Right renal cortex interstitium (tissue), 3 donors: ENCODE data around the gene RNASE8. TPM values are rescaled to one million over a fixed set of nuclear protein-coding genes. Genes with fewer than 3 reads are reported as not detected.

Experiments
- DNase-seq, 3 donors: peaks; one replicate each; pipeline ENCODE4 v3.0.0-alpha.2; 2013; ENCODE audit warnings: low read depth in 3 of 3, low spot score in 2 of 3
- polyA plus RNA-seq, 3 donors: library from polyadenylated mRNA; unstranded; fragments of 120-200 nt; gene quantifications; one replicate each; pipeline ENCODE4 v1.2.1, GENCODE V29; 2013; ENCODE audit not compliant: insufficient read length in 3 of 3

Gene RNASE8
- polyA plus RNA-seq, 3 donors: not detected

DNA sequence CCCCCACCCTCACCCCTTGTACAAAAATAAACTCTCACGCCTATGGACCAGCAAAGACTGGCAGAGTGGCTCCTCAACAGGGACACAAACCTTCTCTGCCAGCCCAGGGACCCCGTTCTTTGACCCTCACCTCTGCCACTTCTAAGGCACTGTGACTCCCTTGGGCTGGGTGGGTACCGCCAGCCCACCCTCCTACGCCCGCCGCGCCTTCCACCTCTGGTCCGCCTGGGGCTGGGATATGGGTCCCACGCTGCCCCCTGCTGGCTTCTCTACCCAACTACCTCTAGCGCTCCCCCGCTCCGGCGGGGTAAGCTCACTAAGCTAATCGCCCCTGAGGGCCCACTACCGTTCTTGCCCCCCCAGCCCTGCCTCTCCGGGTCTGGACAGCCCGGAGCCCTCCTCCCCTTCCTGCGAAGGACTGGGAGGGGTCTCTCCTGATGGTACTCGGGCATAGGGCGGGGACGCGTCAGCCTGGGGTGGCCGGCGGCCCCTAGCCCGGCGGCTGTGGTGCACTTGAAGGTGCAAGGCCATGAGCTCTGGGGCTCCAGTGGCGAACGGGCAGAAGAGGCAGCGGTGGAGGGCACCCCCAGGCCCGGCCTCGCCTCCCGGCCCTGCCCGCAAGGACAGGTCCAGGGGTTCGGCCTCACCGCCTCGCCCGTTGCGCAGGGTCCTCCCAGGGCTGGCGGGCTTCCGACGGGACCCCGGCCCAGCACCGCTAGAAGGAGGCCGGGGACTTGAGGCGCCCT, 32.7 kb downstream of the RNASE8 start:
- DNase-seq: no peak

DNA sequence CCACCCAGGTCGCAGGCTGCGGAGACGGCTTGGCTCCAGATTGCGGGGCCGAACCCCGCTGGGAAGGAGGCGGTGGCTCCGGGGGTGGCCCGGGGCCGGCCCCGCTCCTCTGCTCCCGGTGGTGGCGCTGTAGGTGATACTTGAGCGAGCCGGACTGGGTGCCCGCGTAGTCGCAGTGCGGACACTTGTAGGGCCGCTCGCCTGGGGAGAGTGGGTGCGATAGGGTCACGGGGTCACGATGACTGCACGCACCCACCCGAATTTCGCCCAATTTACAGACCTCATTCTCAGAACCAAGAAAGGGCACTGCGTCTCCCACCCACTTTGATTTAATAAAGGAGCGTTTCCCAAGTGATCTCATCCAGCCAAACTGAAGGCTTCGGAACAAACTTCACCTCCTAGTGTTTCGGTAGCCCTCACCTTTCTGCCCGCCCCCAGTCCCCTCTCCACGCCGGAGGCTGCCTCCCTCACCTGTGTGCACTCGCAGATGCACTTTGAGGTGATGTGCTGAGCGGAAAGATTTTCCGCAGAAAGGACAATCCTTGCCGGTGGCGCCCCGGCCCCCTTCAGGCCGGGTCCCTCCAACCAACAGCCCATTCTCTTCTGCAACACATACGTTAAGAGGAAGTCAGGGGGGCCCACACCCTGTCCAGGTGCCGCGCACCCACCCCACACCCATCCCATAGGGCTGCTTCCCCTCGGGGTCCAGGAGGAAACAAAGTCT, 33.5 kb downstream of the RNASE8 start:
- no peak for DNase-seq

DNA sequence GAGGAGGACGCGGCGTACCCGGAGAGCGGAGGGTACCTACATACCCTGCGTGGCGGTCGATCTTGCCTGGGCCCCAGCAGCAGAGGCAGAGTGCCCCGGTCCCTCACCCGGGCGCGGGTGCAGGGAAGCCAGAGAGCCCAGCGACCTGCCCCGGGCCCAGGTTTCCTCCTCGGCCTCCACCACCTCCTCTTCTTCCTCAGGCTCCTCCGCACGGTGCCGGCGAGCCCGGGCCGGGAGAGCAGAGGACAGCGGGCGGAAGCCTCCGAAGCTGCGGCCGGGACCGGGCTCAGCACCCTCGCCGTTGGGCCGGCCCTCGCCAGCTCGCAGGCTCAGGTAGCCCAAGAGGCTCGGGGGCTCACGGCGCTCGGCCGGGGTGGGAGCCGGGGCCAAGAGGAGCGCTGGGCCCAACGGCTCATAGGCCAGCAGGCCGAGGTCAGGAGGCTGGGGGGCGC, 34.2 kb downstream of the RNASE8 start:
- DNase-seq: no peak

DNA sequence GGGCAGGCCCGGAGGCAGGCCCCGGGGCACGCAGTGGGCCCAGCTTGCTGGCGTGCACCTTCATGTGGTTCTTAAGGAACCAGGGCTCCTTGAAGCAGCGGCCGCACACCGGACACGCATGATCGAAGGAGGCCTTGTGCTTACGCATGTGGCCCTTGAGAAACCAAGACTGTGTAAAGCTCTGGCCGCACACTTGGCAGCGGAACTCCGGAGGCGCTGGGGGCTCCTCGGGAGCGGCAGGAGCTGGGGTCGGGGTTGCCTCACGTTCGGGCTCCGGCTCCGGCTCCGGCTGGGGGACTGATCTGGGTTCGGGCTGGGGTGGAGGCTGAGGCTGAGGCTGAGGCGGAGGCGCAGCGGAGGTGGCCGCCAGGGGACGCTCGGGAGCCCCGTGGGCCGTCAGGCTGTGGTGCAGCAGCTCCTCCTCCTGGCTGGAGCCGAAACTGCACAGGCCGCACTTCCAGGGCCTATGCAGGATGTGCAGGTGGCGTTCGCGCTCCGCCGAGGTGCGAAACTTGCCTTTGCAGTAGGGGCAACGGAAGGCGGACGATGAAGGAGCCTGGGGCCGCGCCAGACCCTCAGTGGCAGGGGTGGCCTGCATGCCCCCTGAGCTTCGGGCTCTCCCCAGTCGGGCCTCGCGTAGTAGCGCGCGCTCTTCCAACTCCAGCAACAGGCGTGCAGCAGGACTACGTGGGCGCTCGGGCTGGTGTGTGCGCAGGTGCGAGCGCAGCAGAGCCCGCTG, 34.8 kb downstream of the RNASE8 start:
- no peak for DNase-seq

DNA sequence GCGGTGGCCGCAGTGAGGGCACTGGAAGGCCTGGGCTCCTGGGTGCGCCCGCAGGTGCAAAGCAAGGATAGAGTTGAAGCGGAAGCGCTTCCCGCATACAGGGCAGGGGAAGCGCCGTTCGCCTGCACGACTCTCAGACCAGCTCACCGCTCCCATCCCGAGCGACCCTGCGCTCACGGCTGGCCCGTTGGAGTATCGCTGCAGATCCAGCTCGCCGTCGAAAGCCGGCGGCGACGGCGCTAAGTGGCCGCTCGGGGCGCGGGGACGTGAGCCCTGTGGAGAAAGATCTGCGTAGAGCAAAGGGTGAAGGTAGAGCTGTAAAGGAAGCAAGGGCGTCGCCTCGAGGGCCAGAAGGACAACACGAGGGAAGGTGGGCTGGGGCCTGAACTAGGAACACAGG, 35.4 kb downstream of the RNASE8 start:
- no peak for DNase-seq

DNA sequence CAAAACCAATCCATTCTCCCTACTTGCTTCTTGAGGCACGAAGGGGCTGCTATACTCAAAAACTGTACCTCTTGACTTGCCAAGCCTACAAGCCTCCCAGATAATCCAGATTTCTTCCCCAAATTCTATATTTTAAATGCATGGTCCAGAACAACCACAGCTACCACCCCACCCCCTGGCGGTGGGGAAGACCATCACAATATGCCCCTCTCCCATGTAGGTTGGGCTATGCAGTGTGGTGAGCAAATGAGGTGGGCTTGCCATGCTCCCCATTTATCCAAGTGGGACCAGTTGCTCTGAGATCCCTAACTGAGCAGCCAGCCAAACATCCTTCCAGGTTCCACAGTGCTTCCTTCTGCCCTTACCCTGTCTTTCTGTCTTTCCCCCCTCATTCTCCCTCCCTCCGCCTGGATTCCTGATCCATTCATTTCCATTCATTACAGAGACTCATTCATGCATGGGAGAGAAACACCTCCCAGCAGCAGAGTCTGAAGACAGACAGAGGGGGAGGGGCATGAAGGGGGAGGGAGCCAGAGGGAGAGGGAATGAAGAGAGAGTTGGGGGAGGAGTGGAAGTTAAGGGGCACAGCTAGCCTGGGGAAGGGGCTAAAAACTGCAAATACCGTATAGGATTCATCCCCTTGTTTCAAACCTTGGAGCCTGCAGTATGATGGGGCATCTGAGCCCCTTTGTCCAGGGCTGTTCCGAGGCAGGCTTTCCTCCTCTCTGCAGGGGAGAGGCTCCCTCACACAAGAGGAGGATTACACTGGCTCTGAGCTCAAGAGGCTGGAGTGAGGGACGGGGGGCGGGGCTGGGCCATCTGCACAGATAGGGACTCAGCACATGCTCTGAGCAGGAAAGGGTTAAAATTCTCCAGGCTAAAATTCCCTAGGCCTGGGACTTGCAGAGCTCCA, 36.4 kb downstream of the RNASE8 start:
- peak in 1 of 3 donors; percentile 72 for DNase-seq

DNA sequence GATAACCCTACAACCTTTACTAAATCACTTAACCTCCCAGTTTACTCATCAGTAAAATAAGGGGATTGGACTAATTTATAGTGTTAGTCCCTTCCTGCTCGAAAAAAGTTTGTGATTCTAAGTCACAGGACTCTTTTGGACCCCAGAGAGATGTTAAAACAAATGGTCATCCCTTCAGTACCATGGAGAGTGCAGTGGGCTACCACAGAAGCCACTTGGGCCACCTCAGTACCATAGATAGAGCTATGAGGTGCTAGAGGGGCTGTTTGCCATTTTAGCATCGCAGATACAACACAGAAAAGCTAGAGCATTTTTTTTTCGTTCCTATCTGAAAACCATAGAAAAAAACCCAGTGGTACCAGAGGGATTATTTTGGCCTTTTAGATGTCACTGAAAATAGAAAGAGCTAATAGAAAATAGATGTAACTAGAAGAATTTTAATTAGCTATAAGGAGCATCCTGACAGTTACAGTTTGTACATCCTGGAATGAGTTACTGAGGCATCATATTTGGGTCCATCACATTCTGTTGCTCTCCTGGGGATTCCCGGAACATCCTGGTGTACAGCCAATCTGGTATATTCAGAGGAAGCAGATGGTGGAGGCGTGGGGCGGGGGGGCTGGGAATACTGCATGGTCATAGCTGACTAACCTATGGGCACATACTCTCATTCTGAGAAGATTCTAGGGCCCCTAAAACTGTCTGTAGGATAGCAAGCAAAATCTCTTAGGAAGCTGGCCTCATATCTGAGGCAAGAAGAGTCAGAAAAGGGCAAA, 38.0 kb downstream of the RNASE8 start:
- no peak for DNase-seq

DNA sequence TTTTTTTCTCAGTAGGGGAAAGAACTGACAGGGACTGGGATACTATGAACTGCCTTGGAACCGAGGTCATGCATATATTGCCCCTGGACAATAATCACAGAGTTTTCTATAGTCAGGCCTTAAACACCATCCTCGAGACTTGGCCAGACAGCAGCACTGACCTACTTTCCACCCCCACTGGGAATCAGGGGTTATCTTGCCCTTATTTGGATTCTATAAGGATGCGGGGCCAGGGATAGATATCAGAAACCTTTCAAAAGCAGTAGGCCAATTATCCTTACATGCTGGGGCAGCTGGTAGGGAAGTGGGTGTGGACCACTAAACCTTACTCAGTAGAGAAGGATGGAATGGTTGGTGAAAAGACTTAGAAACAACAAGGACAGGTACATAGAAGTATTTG, 38.8 kb downstream of the RNASE8 start:
- no peak for DNase-seq

DNA sequence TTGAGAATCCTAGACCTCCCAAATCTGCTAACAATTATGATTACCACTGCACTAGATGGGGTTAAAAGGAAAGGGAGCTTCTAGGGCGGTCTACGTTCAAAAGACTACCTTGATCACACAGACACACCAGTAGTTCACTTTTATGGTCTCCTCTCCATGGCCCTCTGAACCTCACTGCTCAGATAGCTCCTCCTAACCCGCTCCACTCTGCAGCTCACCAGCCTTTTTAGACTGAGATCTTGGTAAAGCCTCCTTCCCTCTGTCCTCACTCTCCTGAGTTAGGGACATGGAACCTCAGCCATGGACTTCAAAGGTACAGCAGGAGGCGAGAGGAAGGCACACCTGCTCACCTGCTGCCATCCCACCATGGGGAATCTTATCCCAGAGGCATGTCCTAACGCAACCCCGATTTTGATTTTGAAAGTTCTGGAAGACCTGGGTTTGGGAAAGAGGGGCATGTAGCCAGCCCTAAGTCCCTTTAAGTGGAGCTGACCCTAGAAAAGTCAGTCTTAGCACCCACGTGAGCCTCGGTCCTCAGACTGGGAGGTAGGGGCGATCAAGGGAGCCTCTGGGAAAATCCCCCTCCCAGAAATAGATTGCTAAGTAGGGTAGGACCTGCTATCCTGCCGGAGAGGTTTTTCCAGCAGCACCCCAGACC, 39.5 kb downstream of the RNASE8 start:
- no peak for DNase-seq

DNA sequence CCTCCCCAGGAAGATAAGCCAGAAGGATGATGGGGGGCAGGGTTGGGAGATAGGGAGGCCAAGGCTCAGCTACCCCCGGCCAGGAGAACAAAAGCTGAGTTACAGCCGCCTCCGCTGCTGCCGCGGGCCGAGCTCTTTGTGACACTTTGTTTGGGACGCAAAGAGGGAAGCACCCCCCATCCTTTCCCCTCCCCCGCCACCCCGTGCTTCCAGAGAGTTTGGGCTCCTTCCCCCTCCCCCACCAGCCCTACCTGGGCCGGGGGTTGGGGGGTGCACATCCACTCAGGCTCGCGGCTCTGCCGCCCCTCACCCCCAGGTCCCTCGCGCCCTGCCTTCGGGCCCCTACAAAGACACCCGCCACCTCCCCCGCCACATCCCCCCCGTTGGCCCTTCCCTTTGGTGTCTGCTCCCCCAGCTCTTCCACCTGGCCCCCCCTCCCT, 40.0 kb downstream of the RNASE8 start:
- no peak for DNase-seq

DNA sequence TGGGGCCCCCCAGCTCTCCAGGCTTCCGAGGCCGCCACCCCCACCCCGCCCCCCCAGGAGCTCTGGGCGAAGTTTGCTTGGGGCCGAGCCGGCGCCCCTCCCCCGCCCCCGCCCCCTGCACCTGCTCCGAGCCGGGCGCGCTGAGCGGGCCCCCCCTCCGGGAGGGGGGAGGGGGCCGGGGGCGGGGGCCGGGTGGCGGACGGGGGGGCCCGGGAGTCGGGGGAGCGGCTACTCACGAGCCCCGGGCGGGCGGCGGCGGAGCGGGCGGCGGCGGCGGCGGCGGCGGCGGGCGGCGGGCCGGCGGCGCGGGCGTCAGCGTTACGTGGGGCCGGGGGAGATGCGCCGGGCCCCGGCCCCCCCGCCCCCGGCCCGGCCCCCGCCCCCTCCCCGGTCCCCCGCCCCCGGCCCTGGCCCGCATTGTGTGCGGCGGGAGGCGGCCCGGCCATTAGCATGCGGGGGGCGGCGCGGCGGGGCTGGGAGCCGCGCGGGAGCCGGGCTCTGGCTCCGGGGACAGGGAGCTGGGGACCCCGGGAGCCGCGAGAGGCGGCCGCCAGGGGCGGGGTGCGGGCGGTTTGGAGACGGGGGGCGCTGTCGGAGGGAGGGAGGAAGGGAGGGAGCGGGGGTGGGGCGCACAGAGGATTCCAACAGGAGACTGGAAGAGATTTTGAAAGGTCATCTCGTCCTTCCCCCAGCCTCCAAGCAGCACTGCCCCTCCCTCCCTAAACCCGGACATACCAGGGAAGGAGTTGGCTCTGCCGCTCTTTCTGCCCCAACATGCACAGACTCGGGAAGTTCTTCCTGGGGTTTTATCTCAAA, 40.7 kb downstream of the RNASE8 start, which contains the start of gene ZNF219:
Gene ZNF219 (minus strand): TSS at position 580 of the 816 bp plus-strand sequence. CDS start 5,064 bp downstream, outside the sequence.
- no peak for DNase-seq

DNA sequence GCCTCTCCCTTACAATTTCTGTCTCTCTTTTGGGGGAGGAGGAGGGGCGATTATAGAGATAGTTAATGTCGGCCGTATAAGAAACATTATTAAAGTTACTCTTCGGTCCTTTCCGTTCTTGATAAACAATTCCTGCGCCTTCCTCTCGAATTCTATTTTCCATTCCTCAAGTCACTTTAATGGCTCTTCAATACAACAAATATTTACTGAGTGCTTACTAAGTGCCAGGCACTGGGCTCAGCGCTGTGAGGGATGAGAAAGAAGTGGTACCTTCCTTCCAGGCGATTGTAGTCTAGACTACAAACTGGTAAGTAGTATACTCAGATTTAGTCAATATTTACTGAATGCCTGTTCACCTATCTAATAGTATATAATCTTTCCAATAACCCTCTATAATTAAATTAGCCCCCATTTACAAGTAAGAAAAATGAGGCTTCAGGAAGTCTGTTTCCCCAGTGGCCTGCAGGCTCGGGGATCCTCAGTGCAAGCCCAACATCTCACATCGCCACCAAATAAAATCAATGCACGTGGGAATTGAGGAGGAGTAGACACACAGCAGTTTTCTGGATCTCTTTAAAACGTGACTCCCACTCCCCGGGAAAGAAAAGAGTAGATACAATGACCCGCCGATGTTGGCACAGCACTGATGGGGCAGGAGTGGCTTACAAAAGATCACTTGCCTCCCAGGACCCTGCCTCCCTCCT, 41.4 kb downstream of the RNASE8 start:
- DNase-seq: no peak

DNA sequence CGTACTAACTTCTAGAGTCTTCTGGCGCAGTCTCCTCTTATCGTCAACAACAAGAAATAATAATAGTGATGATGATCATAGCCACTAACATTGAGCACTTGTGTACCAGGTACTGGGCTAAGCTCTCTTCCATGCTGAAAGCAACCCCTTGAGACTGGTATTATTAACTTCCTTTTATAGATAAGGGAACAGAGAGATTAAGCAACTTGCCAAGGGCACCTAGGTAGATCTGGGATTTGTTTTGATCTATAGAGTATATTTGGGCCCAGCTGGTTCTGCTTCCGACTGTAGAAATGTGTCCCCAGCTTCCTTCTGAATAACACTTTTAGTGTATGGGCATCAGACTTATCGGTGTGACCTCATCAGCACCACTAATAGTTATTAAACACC, 42.0 kb downstream of the RNASE8 start:
- DNase-seq: no peak

DNA sequence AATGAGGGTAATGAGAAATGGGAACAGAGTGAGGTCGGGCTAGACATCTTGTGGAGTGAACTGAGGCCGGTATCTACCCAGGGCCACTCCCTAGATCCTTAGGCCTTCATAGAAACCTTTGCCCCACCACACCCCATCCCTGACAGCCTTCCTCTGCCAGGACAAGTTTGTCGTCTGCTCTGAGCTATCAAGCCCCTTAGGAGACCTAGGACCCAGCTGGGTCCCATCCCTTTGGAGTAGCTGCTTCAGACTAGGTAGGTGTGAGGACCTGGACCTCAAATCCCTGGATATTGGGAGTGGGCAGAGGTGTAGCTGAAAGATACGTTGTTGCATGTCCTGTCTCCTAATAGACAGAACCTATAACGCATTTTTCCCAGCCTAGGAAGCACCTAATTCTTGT, 43.3 kb downstream of the RNASE8 start, which contains the start of gene TMEM253:
Gene TMEM253 (plus strand): TSS at position 136 of the 400 bp plus-strand sequence. CDS start 278 bp downstream, outside the sequence.
- no peak for DNase-seq

DNA sequence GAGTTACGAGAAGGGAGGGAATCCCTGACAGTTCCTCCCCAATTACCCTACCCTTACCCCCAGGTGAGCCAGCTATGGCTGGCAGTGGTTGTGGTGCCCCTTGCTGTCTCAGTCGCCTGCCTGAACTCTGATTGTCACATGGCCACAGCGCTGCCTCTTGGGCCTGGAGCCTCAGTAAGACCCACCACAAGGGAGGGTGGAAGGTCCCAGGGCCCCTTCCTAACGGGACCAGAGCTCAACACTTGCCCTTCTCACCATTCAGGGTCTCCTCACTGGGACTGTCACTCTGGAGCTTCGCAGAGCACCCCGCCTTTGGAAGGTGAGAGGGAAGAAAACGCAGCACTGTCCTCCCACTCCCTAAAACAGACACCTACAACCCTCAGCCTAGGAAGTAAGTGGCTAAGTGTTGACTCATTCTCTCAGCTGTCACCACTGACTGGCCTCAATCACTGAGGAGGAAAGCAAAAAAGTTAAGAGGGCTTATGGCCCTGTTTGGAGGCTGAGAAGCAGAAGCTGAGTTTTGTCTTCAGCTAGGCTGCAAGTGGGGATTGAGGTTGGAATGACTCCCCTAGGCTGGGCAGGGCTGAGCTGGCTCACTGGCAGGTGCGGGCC, 44.3 kb downstream of the RNASE8 start:
- no peak for DNase-seq

DNA sequence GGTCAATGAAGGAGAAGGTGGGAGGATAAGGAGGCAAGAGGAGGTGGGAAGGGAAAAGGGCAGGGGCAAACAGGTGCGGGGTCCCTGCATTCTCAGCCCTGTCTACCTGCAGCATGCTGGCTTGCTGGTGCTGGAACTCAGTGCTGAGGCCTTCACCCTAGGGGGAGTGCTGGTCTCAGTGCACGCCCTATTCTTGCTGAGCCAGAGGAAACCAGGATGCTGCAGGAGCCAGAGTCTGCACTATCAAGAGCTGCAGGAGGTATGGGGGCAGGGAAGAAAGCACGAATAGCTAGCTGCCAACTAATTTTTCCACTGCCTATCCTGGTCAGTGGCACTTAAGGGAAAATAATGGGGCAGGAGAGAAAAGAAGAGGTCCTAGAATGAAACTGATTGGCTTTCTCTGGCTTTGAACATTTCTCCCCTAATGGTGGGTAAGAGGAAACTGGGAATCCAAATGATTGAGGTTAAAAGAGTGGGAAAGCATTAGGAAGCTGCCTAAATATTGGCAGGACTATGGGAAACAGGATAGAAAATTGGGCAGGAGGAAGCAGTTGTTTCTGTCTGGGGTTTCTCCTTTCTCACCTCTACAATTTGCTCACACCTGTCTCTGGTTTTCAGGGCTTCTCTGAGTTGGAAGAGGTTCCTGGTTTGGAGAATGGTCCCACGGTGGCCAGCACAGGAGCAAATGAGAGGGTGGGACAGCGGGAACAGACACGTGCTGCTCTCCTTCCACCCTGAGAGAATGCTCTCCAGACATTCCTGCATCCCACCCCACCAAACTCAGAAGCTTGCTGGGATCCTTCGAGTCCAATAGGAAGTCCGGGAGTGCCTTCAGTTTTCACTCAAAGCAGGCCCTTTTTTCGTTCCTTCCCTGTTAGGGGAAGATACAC, 45.1 kb downstream of the RNASE8 start:
- no peak for DNase-seq
